Caco-2 (cell line): Measurements from ENCODE around the gene EPB41L4A. TPM values are rescaled to one million over a fixed set of nuclear protein-coding genes. Genes with fewer than 3 reads are reported as not detected.
"Not testable (repeated sequence)": the region's sequence is repeated elsewhere in the genome, so short reads cannot be mapped to it uniquely, and the experiment has no call there.

Experiments
- BruUV-seq: library from RNA; stranded (reverse); fragments of 400-500 nt; replicated peaks from 2 replicates; lab custom pipeline; 2021; lab: Mats Ljungman, UMichigan
- CTCF ChIA-PET: fragments of 300-600 bp; sonication (Branson Sonifier 250); formaldehyde crosslinking; loops from one replicate; lab custom pipeline; 2022; ENCODE audit warnings: antibody characterized with exemption; lab: Charles Lee
- POLR2A ChIA-PET: fragments of 300-600 bp; sonication (Branson Sonifier 250); formaldehyde crosslinking; loops from one replicate; lab custom pipeline; 2022; ENCODE audit warnings: antibody characterized with exemption; lab: Charles Lee
- DNase-seq, 2 experiments: peaks; one replicate each; pipeline versions ENCODE4 v3.0.0 to v3.0.0-alpha.2; 2020 to 2022
- H3K27me3 ChIP-seq: replicated peaks from 2 replicates; pipeline ENCODE4 v1.6.0; 2011; ENCODE audit warnings: low read length; ENCODE audit not compliant: control insufficient read depth, insufficient read depth
- H3K36me3 ChIP-seq: 2 replicates; pipeline ENCODE4 v1.5.1; 2011; ENCODE audit warnings: low read length; ENCODE audit not compliant: control insufficient read depth, insufficient read depth
- H3K4me1 ChIP-seq: fragments of 250-450 bp; sonication (Bioruptor Pico); 2 replicates; pipeline ENCODE4 v1.5.1; 2020; ENCODE audit warnings: mild to moderate bottlenecking
- H3K4me3 ChIP-seq: 2 replicates; pipeline ENCODE4 v1.5.1; 2011; ENCODE audit warnings: low read depth, mild to moderate bottlenecking, control low read depth, low read length
- H3K9me3 ChIP-seq: fragments of 250-450 bp; sonication (Bioruptor Pico); 2 replicates; pipeline ENCODE4 v1.5.1; 2020; ENCODE audit warnings: mild to moderate bottlenecking, moderate library complexity
- H3K27ac Mint-ChIP-seq: one replicate; pipeline ENCODE4 v1.8.0; 2022; ENCODE audit warnings: mixed read lengths; ENCODE audit not compliant: unreplicated experiment
- H3K27me3 Mint-ChIP-seq: one replicate; pipeline ENCODE4 v1.8.0; 2022; ENCODE audit warnings: mixed read lengths; ENCODE audit not compliant: insufficient read depth, unreplicated experiment
- H3K36me3 Mint-ChIP-seq: one replicate; pipeline ENCODE4 v1.8.0; 2022; ENCODE audit warnings: mild to moderate bottlenecking, mixed read lengths; ENCODE audit not compliant: insufficient read depth, unreplicated experiment
- H3K4me1 Mint-ChIP-seq: one replicate; pipeline ENCODE4 v1.8.0; 2022; ENCODE audit warnings: low read depth, mixed read lengths; ENCODE audit not compliant: unreplicated experiment
- H3K4me3 Mint-ChIP-seq: one replicate; pipeline ENCODE4 v1.8.0; 2022; ENCODE audit warnings: mild to moderate bottlenecking, moderate library complexity, mixed read lengths; ENCODE audit not compliant: unreplicated experiment
- H3K9me3 Mint-ChIP-seq: one replicate; pipeline ENCODE4 v1.8.0; 2022; ENCODE audit warnings: mixed read lengths; ENCODE audit not compliant: unreplicated experiment
- CTCF ChIP-seq, 2 experiments: fragments of 200-600 bp in 1 of 2; IDR thresholded peaks; 1 replicate in 1 of 2; 2 replicates in 1 of 2; pipeline versions ENCODE4 v1.5.1 to v1.8.0; 2011 to 2022; ENCODE audit warnings: antibody characterized with exemption in 1 of 2, control low read depth in 1 of 2, inconsistent platforms in 1 of 2, low read depth in 1 of 2, low read length in 1 of 2, mild to moderate bottlenecking in 1 of 2, moderate library complexity in 1 of 2; ENCODE audit not compliant: insufficient read depth in 1 of 2, severe bottlenecking in 1 of 2, unreplicated experiment in 1 of 2
- intact Hi-C: fragments of 100-400 bp; cut with micrococcal nuclease; formaldehyde crosslinking; loops from one replicate; pipeline ENCODE4 v1.10.0; 2022; ENCODE audit not compliant: unreplicated experiment
- total RNA-seq: library from RNA; stranded (reverse); gene quantifications from 2 replicates; pipeline ENCODE4 v1.2.3, GENCODE V29; 2022

The EPB41L4A gene
- total RNA-seq, 1 experiment from 2014 or later = 1.4 TPM

DNA sequence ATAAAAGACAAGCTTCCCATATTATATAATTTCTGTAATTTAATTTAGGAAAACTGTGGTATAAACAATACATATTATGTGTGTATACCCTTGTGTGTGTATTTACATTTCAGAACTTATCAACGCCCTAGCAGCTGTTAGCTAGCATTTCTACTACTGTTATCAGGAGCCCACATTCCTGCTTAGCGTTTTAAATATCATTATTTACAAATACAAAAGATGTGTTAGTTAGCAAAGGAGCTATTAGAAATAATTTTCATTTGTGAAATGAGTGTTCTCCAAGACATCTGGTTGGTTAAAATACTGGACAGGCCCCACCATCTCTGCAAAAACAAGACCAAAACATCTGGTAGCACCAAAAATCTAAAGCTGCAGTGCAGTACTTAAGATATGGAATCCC is 48.0 kb downstream of the EPB41L4A start:
- ChIA-PET POLR2A (no interaction called here), CTCF (interaction anchor here (1.2 kb wide), 1 partner anchor 49 kb away, joined by 3 read pairs; no protein-coding TSS in a partner anchor)
- H3K4me1 ChIP-seq = no peaks in the 10 kb centered on the region
- no peak overlapping the region for H3K4me3 ChIP-seq
- no TSS peak for BruUV-seq
- H3K4me1 Mint-ChIP-seq = no peaks in the 10 kb centered on the region
- H3K4me3 Mint-ChIP-seq = no peak overlapping the region
- peaks cover 13% of the 10 kb centered on the region for H3K27me3 Mint-ChIP-seq
- DNase-seq = no peak
- no peak overlapping the region for H3K27ac Mint-ChIP-seq
- no peaks in the 10 kb centered on the region for H3K27me3 ChIP-seq
- H3K36me3 ChIP-seq = no peaks in the 10 kb centered on the region
- no peaks in the 10 kb centered on the region for H3K9me3 Mint-ChIP-seq
- intact Hi-C loops = no loop called here
- no peaks in the 10 kb centered on the region for H3K9me3 ChIP-seq
- TF ChIP-seq CTCF (IDR thresholded peaks at IDR 0.05; ENCODE audit: insufficient read depth in 1 of 2, low read depth in 1 of 2, low read length in 1 of 2, severe bottlenecking in 1 of 2, unreplicated experiment in 1 of 2) = no peak
- no peaks in the 10 kb centered on the region for H3K36me3 Mint-ChIP-seq

DNA sequence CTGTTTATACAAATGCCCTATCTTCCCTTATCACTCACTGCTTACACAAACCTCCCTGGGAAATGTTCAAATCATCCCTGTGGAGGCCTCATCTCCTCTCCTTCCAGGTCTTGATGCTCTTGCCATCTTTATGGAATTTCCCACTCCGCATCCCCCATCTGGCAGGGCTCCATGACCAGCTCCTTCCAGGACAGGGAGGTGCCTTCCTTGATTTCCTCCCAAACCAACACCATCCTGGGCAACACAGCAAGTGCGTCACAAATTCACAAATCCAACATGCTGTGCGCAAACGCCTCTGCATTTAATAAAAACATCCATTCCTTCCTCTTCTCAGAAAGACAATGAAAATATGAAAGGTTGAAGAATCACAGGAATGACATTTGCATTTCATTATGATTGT is 51.7 kb downstream of the EPB41L4A start:
- no peaks in the 10 kb centered on the region for H3K9me3 ChIP-seq
- Mint-ChIP-seq H3K9me3 (no peaks in the 10 kb centered on the region), H3K27me3 (no peaks in the 10 kb centered on the region), H3K27ac (no peak overlapping the region), H3K36me3 (no peaks in the 10 kb centered on the region), H3K4me3 (no peak overlapping the region), H3K4me1 (no peaks in the 10 kb centered on the region)
- no TSS peak for BruUV-seq
- no peaks in the 10 kb centered on the region for H3K4me1 ChIP-seq
- no peak overlapping the region for H3K4me3 ChIP-seq
- no peak for TF ChIP-seq CTCF (IDR thresholded peaks at IDR 0.05; ENCODE audit: insufficient read depth in 1 of 2, low read depth in 1 of 2, low read length in 1 of 2, severe bottlenecking in 1 of 2, unreplicated experiment in 1 of 2)
- POLR2A ChIA-PET = no interaction called here
- no peak for DNase-seq
- H3K36me3 ChIP-seq = no peaks in the 10 kb centered on the region
- H3K27me3 ChIP-seq = no peaks in the 10 kb centered on the region
- CTCF ChIA-PET = interaction anchor here (0.7 kb wide), 1 partner anchor 53 kb away, joined by 4 read pairs; no protein-coding TSS in a partner anchor
- intact Hi-C loops = loop anchor here (5.0 kb wide), 1 partner anchor 55 kb away; no protein-coding TSS in a partner anchor

DNA sequence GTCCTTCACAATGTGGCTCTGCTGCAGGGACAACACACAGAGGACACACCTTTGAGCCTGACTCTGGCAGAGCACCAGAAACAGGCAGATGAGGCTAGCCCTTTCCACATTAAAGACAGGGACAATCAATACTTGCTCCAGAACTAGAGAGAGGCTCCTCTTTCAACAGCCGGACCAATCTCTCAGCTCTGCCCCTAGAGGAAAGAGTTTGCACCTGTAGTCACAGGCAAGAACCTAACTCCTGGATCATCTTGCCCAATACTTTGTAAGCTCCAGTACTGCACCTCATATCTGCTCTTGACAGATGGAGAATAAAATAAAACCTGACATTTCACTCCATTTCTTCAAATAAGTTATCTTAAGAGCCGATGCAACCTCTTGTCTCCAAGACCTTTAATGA is 52.1 kb downstream of the EPB41L4A start:
- H3K4me1 ChIP-seq = no peaks in the 10 kb centered on the region
- no peaks in the 10 kb centered on the region for H3K27me3 Mint-ChIP-seq
- no peaks in the 10 kb centered on the region for H3K36me3 ChIP-seq
- DNase-seq = peak in 1 of 2 experiments; percentile 30
- ChIA-PET POLR2A (no interaction called here), CTCF (interaction anchor here (0.7 kb wide), 1 partner anchor 53 kb away, joined by 4 read pairs; no protein-coding TSS in a partner anchor)
- no peaks in the 10 kb centered on the region for H3K27me3 ChIP-seq
- H3K4me3 ChIP-seq = no peak overlapping the region
- no peak overlapping the region for H3K4me3 Mint-ChIP-seq
- H3K36me3 Mint-ChIP-seq = no peaks in the 10 kb centered on the region
- intact Hi-C loops = loop anchor here (5.0 kb wide), 1 partner anchor 55 kb away; no protein-coding TSS in a partner anchor
- no peaks in the 10 kb centered on the region for H3K4me1 Mint-ChIP-seq
- no peaks in the 10 kb centered on the region for H3K9me3 Mint-ChIP-seq
- peak; percentile 27 to 68 for TF ChIP-seq CTCF (IDR thresholded peaks at IDR 0.05; ENCODE audit: insufficient read depth in 1 of 2, low read depth in 1 of 2, low read length in 1 of 2, severe bottlenecking in 1 of 2, unreplicated experiment in 1 of 2)
- BruUV-seq = no TSS peak
- no peak overlapping the region for H3K27ac Mint-ChIP-seq
- no peaks in the 10 kb centered on the region for H3K9me3 ChIP-seq

DNA sequence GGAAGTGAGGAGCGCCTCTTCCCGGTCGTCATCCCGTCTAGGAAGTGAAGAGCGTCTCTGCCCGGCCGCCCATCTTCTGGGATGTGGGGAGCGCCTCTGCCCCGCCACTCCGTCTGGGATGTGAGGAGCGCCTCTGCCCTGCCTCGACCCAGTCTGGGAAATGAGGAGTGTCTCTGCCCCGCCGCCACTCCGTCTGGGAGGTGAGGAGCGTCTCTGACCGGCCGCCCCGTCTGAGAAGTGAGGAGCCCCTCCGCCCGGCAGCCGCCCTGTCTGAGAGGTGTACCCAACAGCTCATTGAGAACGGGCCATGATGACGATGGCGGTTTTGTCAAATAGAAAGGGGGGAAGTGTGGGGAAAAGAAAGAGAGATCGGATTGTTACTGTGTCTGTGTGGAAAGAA is 58.3 kb downstream of the EPB41L4A start:
- H3K9me3 Mint-ChIP-seq, intact Hi-C loops, H3K36me3 ChIP-seq, POLR2A ChIA-PET, H3K9me3 ChIP-seq, BruUV-seq, H3K4me3 Mint-ChIP-seq, H3K27ac Mint-ChIP-seq, H3K4me1 ChIP-seq, DNase-seq, H3K27me3 ChIP-seq, H3K4me3 ChIP-seq, H3K4me1 Mint-ChIP-seq, H3K36me3 Mint-ChIP-seq, H3K27me3 Mint-ChIP-seq, CTCF ChIA-PET: not testable (repeated sequence)
